Ovary (tissue), 3 donors: ENCODE measurements around the gene OR6C68.

ENCODE experiments used
- CTCF ChIP-seq, 3 donors: fragments of 450-650 bp in 2 of 3; fragments of 200-600 bp in 1 of 3; IDR thresholded peaks; one replicate each; pipeline versions ENCODE4 v1.5.1 to v1.8.0; 2016 to 2022; ENCODE audit warnings: antibody characterized with exemption in 3 of 3, mild to moderate bottlenecking in 1 of 3
- POLR2A ChIP-seq: fragments of 450-650 bp; IDR thresholded peaks from one replicate; pipeline ENCODE4 v1.6.1; 2017; ENCODE audit warnings: antibody characterized with exemption, mild to moderate bottlenecking, moderate library complexity
- donor health status: DM: no; HTN: no; CAD: no.

GRCh38 chr12:55446326-55446725 is 45.9 kb upstream of the OR6C68 start:
- TF ChIP-seq CTCF (IDR thresholded peaks at IDR 0.05) (no peak), POLR2A (no peak)
